GM12878 (cell line): ENCODE results near the gene TGFB2. TPM values are rescaled to one million over a fixed set of nuclear protein-coding genes. Genes with fewer than 3 reads are reported as not detected.

Experiments used
- ATAC-seq: fragments of 200-7000 bp; cut with Tn5 transposase; 3 replicates; pipeline ENCODE4 v1.9.1; 2020; ENCODE audit warnings: mild to moderate bottlenecking, moderate library complexity
- BruUV-seq: library from RNA; stranded (reverse); fragments of 400-500 nt; replicated peaks from 2 replicates; lab custom pipeline; 2021; lab: Mats Ljungman, UMichigan
- CTCF ChIA-PET: fragments of 300-600 bp; sonication (Branson Sonifier 250); formaldehyde crosslinking; extraction: SDS; loops from one replicate; lab custom pipeline; 2021; ENCODE audit warnings: inconsistent platforms; lab: Yijun Ruan, JAX
- POLR2A ChIA-PET: fragments of 350-600 bp; formaldehyde crosslinking; extraction: SDS; loops from one replicate; lab custom pipeline; 2021; ENCODE audit warnings: inconsistent platforms; lab: Charles Lee
- RAD21 ChIA-PET: fragments of 300-600 bp; sonication (Branson Sonifier 250); formaldehyde crosslinking; loops from one replicate; lab custom pipeline; 2023; ENCODE audit warnings: antibody characterized with exemption; ENCODE audit not compliant: unreplicated experiment; lab: Charles Lee
- SMC1A ChIA-PET: fragments of 300-600 bp; sonication (Branson Sonifier 250); formaldehyde crosslinking; loops from one replicate; lab custom pipeline; 2023; ENCODE audit not compliant: unreplicated experiment, uncharacterized antibody; lab: Charles Lee
- DNase-seq: peaks from one replicate; pipeline ENCODE4 v3.0.0-alpha.2; 2011; ENCODE audit warnings: low read depth, low spot score
- FAIRE-seq: peaks from 3 replicates; lab custom pipeline; 2011; peaks lifted over from hg19 to GRCh38; lab: Jason Lieb, UNC
- H2AFZ ChIP-seq: 2 replicates; pipeline ENCODE4 v1.6.0; 2011; ENCODE audit warnings: low read depth, low read length, control low read depth; ENCODE audit not compliant: control insufficient read depth
- H3K27ac ChIP-seq: 2 replicates; pipeline ENCODE4 v1.5.1; 2011; ENCODE audit warnings: control low read depth; ENCODE audit not compliant: control insufficient read depth, insufficient read depth
- H3K27me3 ChIP-seq, 2 experiments: replicated peaks in 1 of 2; 2 replicates each; pipeline versions ENCODE4 v1.6.0 to v1.6.1; 2011; ENCODE audit warnings: low read length in 1 of 2; ENCODE audit not compliant: control insufficient read depth in 2 of 2, insufficient read depth in 2 of 2
- H3K36me3 ChIP-seq, 2 experiments: 2 replicates each; pipeline ENCODE4 v1.5.1; 2011; ENCODE audit warnings: low read length in 1 of 2; ENCODE audit not compliant: control insufficient read depth in 2 of 2, insufficient read depth in 2 of 2
- H3K4me1 ChIP-seq: 2 replicates; pipeline ENCODE4 v1.6.1; 2011; ENCODE audit warnings: mild to moderate bottlenecking, low read length, moderate library complexity, mixed read lengths; ENCODE audit not compliant: control insufficient read depth, insufficient read depth
- H3K4me2 ChIP-seq: 2 replicates; pipeline ENCODE4 v1.6.0; 2011; ENCODE audit warnings: control low read depth; ENCODE audit not compliant: control insufficient read depth, insufficient read depth
- H3K4me3 ChIP-seq: fragments of 200-600 bp; sonication (generic); 2 replicates; pipeline ENCODE4 v1.5.1; 2016
- H3K79me2 ChIP-seq: 2 replicates; pipeline ENCODE4 v1.6.0; 2011; ENCODE audit warnings: low read length; ENCODE audit not compliant: control insufficient read depth, insufficient read depth
- H3K9ac ChIP-seq: 2 replicates; pipeline ENCODE4 v1.8.0; 2011; ENCODE audit warnings: low read length, control low read depth, mixed read lengths; ENCODE audit not compliant: control insufficient read depth, insufficient read depth
- H3K9me3 ChIP-seq: replicated peaks from 3 replicates; pipeline ENCODE4 v1.5.1; 2011; ENCODE audit warnings: mild to moderate bottlenecking, low read length; ENCODE audit not compliant: control insufficient read depth, insufficient read depth
- H4K20me1 ChIP-seq: 2 replicates; pipeline ENCODE4 v1.6.0; 2011; ENCODE audit not compliant: control insufficient read depth, insufficient read depth
- CHD2 ChIP-seq: IDR thresholded peaks from 2 replicates; pipeline ENCODE4 v1.6.1; 2011; ENCODE audit warnings: low read depth, low read length, improper control_type of control experiment, borderline replicate concordance
- EZH2 ChIP-seq: IDR thresholded peaks from 2 replicates; pipeline ENCODE4 v1.6.1; 2012; ENCODE audit warnings: low read depth, mild to moderate bottlenecking, control low read depth, inconsistent platforms, low read length, borderline replicate concordance; ENCODE audit not compliant: control insufficient read depth
- HDAC6 ChIP-seq: fragments of 200-600 bp; sonication (generic); IDR thresholded peaks from one replicate; pipeline ENCODE4 v1.8.0; 2017; ENCODE audit warnings: antibody characterized with exemption; ENCODE audit not compliant: unreplicated experiment
- HDGF ChIP-seq: fragments of 450-650 bp; IDR thresholded peaks from 2 replicates; pipeline ENCODE4 v1.6.1; 2016; ENCODE audit warnings: antibody characterized with exemption
- IKZF1 ChIP-seq: fragments of 450-650 bp; conservative IDR thresholded peaks from 2 replicates; pipeline ENCODE4 v1.6.1; 2017; ENCODE audit warnings: antibody characterized with exemption, mild to moderate bottlenecking
- LARP7 ChIP-seq: fragments of 450-650 bp; IDR thresholded peaks from 2 replicates; pipeline ENCODE4 v1.6.1; 2017; ENCODE audit warnings: mild to moderate bottlenecking
- NR2C1 ChIP-seq: fragments of 450-650 bp; IDR thresholded peaks from 2 replicates; pipeline ENCODE4 v1.6.1; 2017; ENCODE audit warnings: antibody characterized with exemption, mild to moderate bottlenecking, moderate library complexity
- NRF1 ChIP-seq: conservative IDR thresholded peaks from 2 replicates; pipeline ENCODE4 v1.6.1; 2011; ENCODE audit warnings: mild to moderate bottlenecking, low read depth, low read length, improper control_type of control experiment
- PML ChIP-seq: IDR thresholded peaks from 2 replicates; pipeline ENCODE4 v1.6.1; 2012; ENCODE audit warnings: low read length, inconsistent platforms
- POLR2A ChIP-seq: IDR thresholded peaks from 2 replicates; pipeline ENCODE4 v1.6.1; 2011; ENCODE audit warnings: low read depth, mild to moderate bottlenecking, low read length
- RAD21 ChIP-seq: IDR thresholded peaks from 2 replicates; pipeline ENCODE4 v1.6.1; 2011; ENCODE audit warnings: mild to moderate bottlenecking, low read depth, low read length, moderate library complexity; ENCODE audit not compliant: insufficient read depth
- RCOR1 ChIP-seq: conservative IDR thresholded peaks from 2 replicates; pipeline ENCODE4 v1.6.1; 2012; ENCODE audit warnings: low read depth, low read length, improper control_type of control experiment
- SMAD5 ChIP-seq: IDR thresholded peaks from 2 replicates; pipeline ENCODE4 v1.6.1; 2016; ENCODE audit warnings: antibody characterized with exemption, low read depth
- SUPT20H ChIP-seq: IDR thresholded peaks from 2 replicates; pipeline ENCODE4 v1.6.1; 2011; ENCODE audit warnings: low read depth, mild to moderate bottlenecking, low read length, moderate library complexity, borderline replicate concordance; ENCODE audit not compliant: control insufficient read depth
- TBL1XR1 ChIP-seq: IDR thresholded peaks from 2 replicates; pipeline ENCODE4 v1.6.1; 2012; ENCODE audit warnings: low read depth, low read length, improper control_type of control experiment
- ZNF24 ChIP-seq: fragments of 450-650 bp; IDR thresholded peaks from 2 replicates; pipeline ENCODE4 v1.6.1; 2017; ENCODE audit warnings: antibody characterized with exemption, mild to moderate bottlenecking
- ZNF384 ChIP-seq: IDR thresholded peaks from 2 replicates; pipeline ENCODE4 v1.6.1; 2012; ENCODE audit warnings: low read depth, mild to moderate bottlenecking, low read length, improper control_type of control experiment, borderline replicate concordance
- WGBS: methylation state at CpG from one replicate; pipeline ENCODE4 v1.1.6; 2016; ENCODE audit warnings: low lambda C conversion rate; ENCODE audit not compliant: insufficient replicate concordance, insufficient coverage; ENCODE audit errors: missing lambda C conversion rate; 5-methylcytosine and 5-hydroxymethylcytosine counted together
- in situ Hi-C: fragments of 300-500 bp; cut with MboI; formaldehyde crosslinking; loops from 9 replicates; pipeline ENCODE4 v1.14.3; 2018; ENCODE audit warnings: mixed read lengths
- intact Hi-C: fragments of 100-400 bp; cut with micrococcal nuclease; formaldehyde crosslinking; loops from one replicate; pipeline ENCODE4 v1.14.2; 2022; ENCODE audit not compliant: unreplicated experiment
- polyA plus RNA-seq, 11 experiments: library from polyadenylated mRNA; depleted of rRNA in 4 of 11; unstranded in 6 of 11; stranded (reverse) in 5 of 11; fragments of >200 nt; fragmentation: Nextera tagmentation in 4 of 11; fragmentation: Illumina TruSeq in 1 of 11; extraction: Ambion mirVana in 4 of 11; extraction: Trizol in 1 of 11; gene quantifications; 1 replicate in 1 of 11; 2 replicates in 10 of 11; pipeline versions ENCODE4 v1.2.1 to v1.2.3, GENCODE V29; 2011 to 2016; ENCODE audit warnings: inconsistent platforms in 2 of 11, missing spikeins in 2 of 11, low read depth in 1 of 11
- total RNA-seq, 4 experiments: library from RNA; depleted of rRNA in 3 of 4; stranded (reverse); fragments of >200 nt in 3 of 4; fragmentation: Illumina TruSeq in 1 of 4; extraction: Trizol in 1 of 4; gene quantifications; 2 replicates each; pipeline versions ENCODE4 v1.2.1 to v1.2.3, GENCODE V29; 2013 to 2021
- TF ChIP-seq, protein P1 (sequence below): IDR thresholded peaks from 2 replicates; pipeline ENCODE4 v1.6.1; 2012; ENCODE audit warnings: low read length, inconsistent platforms
- TF ChIP-seq, protein P2 (sequence below): IDR thresholded peaks from 2 replicates; pipeline ENCODE4 v1.6.1; 2012; ENCODE audit warnings: low read depth, low read length, improper control_type of control experiment

TGFB2 gene
- total and polyA plus RNA-seq, 10 of the 15 experiments (the other 5 are each of a cell fraction or from before 2014, with no cell fraction given), result 0.03 to 0.11 (median 0.04) TPM; not detected in 6

DNA sequence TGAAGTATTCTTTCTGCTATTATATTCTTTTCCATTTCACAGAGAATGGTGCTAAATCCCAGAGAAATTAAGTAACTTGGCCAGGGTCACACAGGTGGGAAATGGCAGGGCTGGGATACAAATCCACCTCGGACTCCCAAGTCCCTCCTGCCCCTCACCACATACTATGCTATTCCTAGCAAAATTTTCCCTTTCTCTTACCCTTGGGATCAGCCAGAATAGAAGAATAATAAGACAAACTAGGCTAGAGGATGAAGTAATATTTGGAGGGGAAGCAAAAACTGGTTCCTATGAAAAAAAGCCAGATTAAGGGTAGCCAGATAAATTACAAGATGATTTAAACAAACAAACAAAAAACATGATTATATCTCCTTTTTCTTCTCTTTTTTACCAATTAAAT lies 62.5 kb downstream of the TGFB2 start:
- no peak overlapping the region for H3K4me3 ChIP-seq
- intact Hi-C loops, result no loop called here
- no peaks in the 10 kb centered on the region for H3K36me3 ChIP-seq
- SMC1A ChIA-PET, result no interaction called here
- H2AFZ ChIP-seq, result no peak overlapping the region
- no peaks in the 10 kb centered on the region for H3K79me2 ChIP-seq
- no peak for ATAC-seq
- RAD21 ChIA-PET, result no interaction called here
- TF ChIP-seq SUPT20H (no peak), LARP7 (no peak), ZNF24 (no peak), RAD21 (no peak), HDAC6 (no peak), CHD2 (no peak), NR2C1 (no peak), RCOR1 (no peak), HDGF (no peak), ZNF384 (no peak), POLR2A (no peak), SMAD5 (no peak), EZH2 (no peak), IKZF1 (no peak), NRF1 (no peak), PML (no peak), TBL1XR1 (no peak)
- TF ChIP-seq, protein P1, sequence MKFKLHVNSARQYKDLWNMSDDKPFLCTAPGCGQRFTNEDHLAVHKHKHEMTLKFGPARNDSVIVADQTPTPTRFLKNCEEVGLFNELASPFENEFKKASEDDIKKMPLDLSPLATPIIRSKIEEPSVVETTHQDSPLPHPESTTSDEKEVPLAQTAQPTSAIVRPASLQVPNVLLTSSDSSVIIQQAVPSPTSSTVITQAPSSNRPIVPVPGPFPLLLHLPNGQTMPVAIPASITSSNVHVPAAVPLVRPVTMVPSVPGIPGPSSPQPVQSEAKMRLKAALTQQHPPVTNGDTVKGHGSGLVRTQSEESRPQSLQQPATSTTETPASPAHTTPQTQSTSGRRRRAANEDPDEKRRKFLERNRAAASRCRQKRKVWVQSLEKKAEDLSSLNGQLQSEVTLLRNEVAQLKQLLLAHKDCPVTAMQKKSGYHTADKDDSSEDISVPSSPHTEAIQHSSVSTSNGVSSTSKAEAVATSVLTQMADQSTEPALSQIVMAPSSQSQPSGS, result no peak
- TF ChIP-seq, protein P2, sequence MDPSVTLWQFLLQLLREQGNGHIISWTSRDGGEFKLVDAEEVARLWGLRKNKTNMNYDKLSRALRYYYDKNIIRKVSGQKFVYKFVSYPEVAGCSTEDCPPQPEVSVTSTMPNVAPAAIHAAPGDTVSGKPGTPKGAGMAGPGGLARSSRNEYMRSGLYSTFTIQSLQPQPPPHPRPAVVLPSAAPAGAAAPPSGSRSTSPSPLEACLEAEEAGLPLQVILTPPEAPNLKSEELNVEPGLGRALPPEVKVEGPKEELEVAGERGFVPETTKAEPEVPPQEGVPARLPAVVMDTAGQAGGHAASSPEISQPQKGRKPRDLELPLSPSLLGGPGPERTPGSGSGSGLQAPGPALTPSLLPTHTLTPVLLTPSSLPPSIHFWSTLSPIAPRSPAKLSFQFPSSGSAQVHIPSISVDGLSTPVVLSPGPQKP, result no peak
- TF ChIP-seq, all 136 proteins: peak for 0
- Histone ChIP-seq H4K20me1 (no peaks in the 10 kb centered on the region), H3K9me3 (no peaks in the 10 kb centered on the region), H3K9ac (no peak overlapping the region), H3K27me3 (no peaks in the 10 kb centered on the region), H3K4me1 (no peaks in the 10 kb centered on the region), H3K27ac (no peak overlapping the region), H3K4me2 (no peak overlapping the region)
- ChIA-PET CTCF (no interaction called here), POLR2A (no interaction called here)
- 0% methylated on average over 1 of the region's 1 CpG for WGBS
- in situ Hi-C loops, result no loop called here
- no peak for DNase-seq
- no peak for FAIRE-seq
- BruUV-seq, result no TSS peak
